Tibial nerve (tissue), 3 donors: ENCODE data around the gene SIGLEC9.

Experiments used
- EP300 ChIP-seq, 2 donors: sonication (generic); formaldehyde crosslinking; IDR thresholded peaks; one replicate each; pipeline ENCODE4 v1.6.1; 2017; ENCODE audit warnings: antibody characterized with exemption in 2 of 2, mild to moderate bottlenecking in 1 of 2
- POLR2A ChIP-seq, 2 donors: fragments of 450-650 bp; IDR thresholded peaks; one replicate each; pipeline ENCODE4 v1.6.1; 2017; ENCODE audit warnings: antibody characterized with exemption in 2 of 2, mild to moderate bottlenecking in 2 of 2, moderate library complexity in 2 of 2

- TF ChIP-seq EP300 (IDR thresholded peaks at IDR 0.05) = no peak
- TF ChIP-seq POLR2A (IDR thresholded peaks at IDR 0.05) = no peak
These were observed 34.9 kb upstream of the SIGLEC9 start for GRCh38 chr19:51089786-51090185.
